HG02678 (cell line): Measurements from ENCODE around the gene MAMSTR.

Source experiments
- ATAC-seq: cut with Tn5 transposase; IDR thresholded peaks from one replicate; pipeline ENCODE4 v1.9.1; 2021; ENCODE audit warnings: mild to moderate bottlenecking, moderate library complexity; ENCODE audit not compliant: unreplicated experiment

MAMSTR gene

GRCh38 chr19:48668332-48668731 lies 51.2 kb downstream of the MAMSTR start:
- ATAC-seq, result no peak

GRCh38 chr19:48665786-48666185 lies 53.7 kb downstream of the MAMSTR start:
- ATAC-seq, result no peak

GRCh38 chr19:48664476-48664875 lies 55.0 kb downstream of the MAMSTR start:
- no peak for ATAC-seq

GRCh38 chr19:48663667-48664066 lies 55.9 kb downstream of the MAMSTR start:
- no peak for ATAC-seq
